OCI-LY7 (cell line): ENCODE results near the gene TCP10L. TPM values are rescaled to one million over a fixed set of nuclear protein-coding genes. Genes with fewer than 3 reads are reported as not detected.

ENCODE experiments used
- BruUV-seq: library from RNA; stranded (reverse); fragments of 400-500 nt; replicated peaks from 2 replicates; lab custom pipeline; 2021; lab: Mats Ljungman, UMichigan
- CTCF ChIA-PET: fragments of 300-600 bp; sonication (Branson Sonifier 250); formaldehyde crosslinking; loops from one replicate; lab custom pipeline; 2022; ENCODE audit warnings: antibody characterized with exemption; ENCODE audit not compliant: unreplicated experiment; lab: Charles Lee
- POLR2A ChIA-PET: fragments of 300-600 bp; sonication (Branson Sonifier 250); formaldehyde crosslinking; loops from one replicate; lab custom pipeline; 2022; ENCODE audit warnings: antibody characterized with exemption; lab: Charles Lee
- DNase-seq: peaks from one replicate; pipeline ENCODE4 v3.0.0-alpha.2; 2015; ENCODE audit warnings: low spot score
- H2AFZ ChIP-seq: fragments of 200-600 bp; sonication (generic), shearing (Covaris generic); 2 replicates; pipeline ENCODE4 v1.6.1; 2014; ENCODE audit warnings: mild to moderate bottlenecking, antibody characterized with exemption, low read length, moderate library complexity
- H3K27ac ChIP-seq: fragments of 200-600 bp; sonication (generic); 2 replicates; pipeline ENCODE4 v1.5.1; 2014; ENCODE audit warnings: mixed run types, low read depth, mild to moderate bottlenecking, moderate library complexity, low read length, inconsistent platforms; ENCODE audit not compliant: poor library complexity, severe bottlenecking
- H3K36me3 ChIP-seq: fragments of 200-600 bp; sonication (generic); 2 replicates; pipeline ENCODE4 v1.6.1; 2014; ENCODE audit warnings: mild to moderate bottlenecking, antibody characterized with exemption, low read length, moderate library complexity, mixed read lengths; ENCODE audit not compliant: insufficient read depth
- H3K4me1 ChIP-seq: fragments of 200-600 bp; sonication (generic); 2 replicates; pipeline ENCODE4 v1.5.1; 2014; ENCODE audit warnings: mild to moderate bottlenecking, low read length; ENCODE audit not compliant: insufficient read depth, poor library complexity, severe bottlenecking
- H3K4me2 ChIP-seq: fragments of 200-600 bp; sonication (generic); 2 replicates; pipeline ENCODE4 v1.6.1; 2014; ENCODE audit warnings: mild to moderate bottlenecking, low read length
- H3K4me3 ChIP-seq: fragments of 200-600 bp; sonication (generic); 2 replicates; pipeline ENCODE4 v1.5.1; 2014; ENCODE audit warnings: mild to moderate bottlenecking, low read depth, low read length; ENCODE audit not compliant: poor library complexity, severe bottlenecking
- H3K79me2 ChIP-seq: fragments of 200-600 bp; sonication (generic); 2 replicates; pipeline ENCODE4 v1.6.1; 2016; ENCODE audit warnings: low read depth, mild to moderate bottlenecking, low read length, moderate library complexity, mixed read lengths; ENCODE audit not compliant: insufficient read depth
- H3K9me2 ChIP-seq: fragments of 200-600 bp; sonication (generic); 2 replicates; pipeline ENCODE4 v1.6.1; 2016; ENCODE audit warnings: mild to moderate bottlenecking, low read length, mixed read lengths; ENCODE audit not compliant: insufficient read depth
- H3K9me3 ChIP-seq: fragments of 200-600 bp; sonication (generic); 2 replicates; pipeline ENCODE4 v1.6.1; 2014; ENCODE audit warnings: mild to moderate bottlenecking, mixed run types, low read length, mixed read lengths
- H4K20me1 ChIP-seq: fragments of 200-600 bp; sonication (generic); 2 replicates; pipeline ENCODE4 v1.6.1; 2014; ENCODE audit warnings: mild to moderate bottlenecking, antibody characterized with exemption, low read length, moderate library complexity, mixed read lengths; ENCODE audit not compliant: insufficient read depth
- EZH2phosphoT487 ChIP-seq: fragments of 200-600 bp; sonication (generic); IDR thresholded peaks from 2 replicates; pipeline ENCODE4 v1.6.1; 2018; ENCODE audit warnings: low read depth, borderline replicate concordance, mild to moderate bottlenecking, mixed run types, antibody characterized with exemption, low read length, moderate library complexity, mixed read lengths
- intact Hi-C: fragments of 100-400 bp; cut with micrococcal nuclease; formaldehyde crosslinking; loops from one replicate; pipeline ENCODE4 v1.10.0; 2022; ENCODE audit not compliant: unreplicated experiment
- total RNA-seq, 2 experiments: library from RNA; depleted of rRNA in 1 of 2; stranded (reverse); fragments of >200 nt in 1 of 2; shearing (Covaris generic) in 1 of 2; gene quantifications; 2 replicates each; pipeline ENCODE4 v1.2.3, GENCODE V29; 2014 to 2022
- TF ChIP-seq, protein P1 (sequence below): fragments of 200-600 bp; sonication (generic); conservative IDR thresholded peaks from 2 replicates; pipeline ENCODE4 v1.5.1; 2014; ENCODE audit warnings: mild to moderate bottlenecking, antibody characterized with exemption, low read length, moderate library complexity, mixed read lengths

Gene TCP10L
- total RNA-seq, 2 experiments from 2014 or later = 0.63 to 3.9 TPM

DNA sequence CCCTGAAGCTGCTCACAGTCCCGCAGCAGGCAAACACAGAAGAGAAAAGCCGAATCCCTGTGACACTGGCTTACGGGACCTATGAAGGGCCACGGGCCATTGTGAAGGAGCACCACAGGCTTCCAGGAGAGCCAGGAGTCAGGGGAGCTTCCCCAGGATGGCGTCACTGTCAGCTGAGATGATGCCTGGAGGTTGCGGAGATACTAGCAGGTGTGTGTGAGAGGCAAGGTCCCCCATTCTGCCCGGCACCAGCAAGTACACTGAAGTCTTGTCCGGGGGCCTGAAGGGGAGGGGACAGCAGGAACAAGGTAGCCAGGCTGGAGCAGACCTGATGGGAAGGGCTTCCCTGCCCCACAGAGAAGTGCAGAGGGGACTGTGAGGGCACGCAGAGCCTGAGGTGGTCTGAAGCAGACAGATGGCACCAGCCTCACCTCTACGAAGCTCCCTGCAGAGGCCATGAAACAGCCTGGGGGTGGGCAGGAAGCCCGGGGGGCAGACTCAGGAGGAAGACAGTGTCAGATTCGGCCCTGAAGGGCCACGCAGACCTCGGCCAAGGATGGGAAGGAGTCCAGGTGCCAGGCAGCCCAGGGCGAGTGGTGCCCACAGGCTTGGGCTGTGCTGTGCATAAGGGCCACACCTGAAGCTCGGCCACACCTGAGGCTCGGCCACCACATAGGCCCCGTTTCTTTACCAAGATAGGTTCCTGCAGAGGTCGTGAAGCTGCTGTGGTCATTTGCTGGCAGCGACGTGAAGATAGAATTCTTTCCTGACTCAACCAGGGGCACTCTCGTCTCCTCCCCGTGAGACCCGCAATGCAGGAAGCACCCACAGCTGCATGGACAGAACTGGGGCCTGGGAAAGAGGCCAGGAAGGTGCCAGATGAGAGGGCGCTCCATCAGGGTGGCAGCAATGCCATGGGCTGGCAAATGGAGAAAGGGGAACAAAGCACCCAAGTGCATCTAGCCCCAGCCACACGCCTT, 10.1 kb downstream of the TCP10L start:
- no peak for DNase-seq
- no peaks in the 10 kb centered on the region for H4K20me1 ChIP-seq
- POLR2A ChIA-PET = no interaction called here
- H3K4me3 ChIP-seq = no peak overlapping the region
- CTCF ChIA-PET = no interaction called here
- no TSS peak for BruUV-seq
- no peak overlapping the region for H2AFZ ChIP-seq
- H3K4me1 ChIP-seq = peaks cover 9% of the 10 kb centered on the region
- H3K79me2 ChIP-seq = no peaks in the 10 kb centered on the region
- H3K27ac ChIP-seq = no peak overlapping the region
- TF ChIP-seq, protein P1, sequence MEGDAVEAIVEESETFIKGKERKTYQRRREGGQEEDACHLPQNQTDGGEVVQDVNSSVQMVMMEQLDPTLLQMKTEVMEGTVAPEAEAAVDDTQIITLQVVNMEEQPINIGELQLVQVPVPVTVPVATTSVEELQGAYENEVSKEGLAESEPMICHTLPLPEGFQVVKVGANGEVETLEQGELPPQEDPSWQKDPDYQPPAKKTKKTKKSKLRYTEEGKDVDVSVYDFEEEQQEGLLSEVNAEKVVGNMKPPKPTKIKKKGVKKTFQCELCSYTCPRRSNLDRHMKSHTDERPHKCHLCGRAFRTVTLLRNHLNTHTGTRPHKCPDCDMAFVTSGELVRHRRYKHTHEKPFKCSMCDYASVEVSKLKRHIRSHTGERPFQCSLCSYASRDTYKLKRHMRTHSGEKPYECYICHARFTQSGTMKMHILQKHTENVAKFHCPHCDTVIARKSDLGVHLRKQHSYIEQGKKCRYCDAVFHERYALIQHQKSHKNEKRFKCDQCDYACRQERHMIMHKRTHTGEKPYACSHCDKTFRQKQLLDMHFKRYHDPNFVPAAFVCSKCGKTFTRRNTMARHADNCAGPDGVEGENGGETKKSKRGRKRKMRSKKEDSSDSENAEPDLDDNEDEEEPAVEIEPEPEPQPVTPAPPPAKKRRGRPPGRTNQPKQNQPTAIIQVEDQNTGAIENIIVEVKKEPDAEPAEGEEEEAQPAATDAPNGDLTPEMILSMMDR = no peak
- no peak for TF ChIP-seq EZH2phosphoT487
- no peaks in the 10 kb centered on the region for H3K9me3 ChIP-seq
- H3K9me2 ChIP-seq = no peaks in the 10 kb centered on the region
- H3K36me3 ChIP-seq = no peaks in the 10 kb centered on the region
- intact Hi-C loops = no loop called here
- H3K4me2 ChIP-seq = no peak overlapping the region

DNA sequence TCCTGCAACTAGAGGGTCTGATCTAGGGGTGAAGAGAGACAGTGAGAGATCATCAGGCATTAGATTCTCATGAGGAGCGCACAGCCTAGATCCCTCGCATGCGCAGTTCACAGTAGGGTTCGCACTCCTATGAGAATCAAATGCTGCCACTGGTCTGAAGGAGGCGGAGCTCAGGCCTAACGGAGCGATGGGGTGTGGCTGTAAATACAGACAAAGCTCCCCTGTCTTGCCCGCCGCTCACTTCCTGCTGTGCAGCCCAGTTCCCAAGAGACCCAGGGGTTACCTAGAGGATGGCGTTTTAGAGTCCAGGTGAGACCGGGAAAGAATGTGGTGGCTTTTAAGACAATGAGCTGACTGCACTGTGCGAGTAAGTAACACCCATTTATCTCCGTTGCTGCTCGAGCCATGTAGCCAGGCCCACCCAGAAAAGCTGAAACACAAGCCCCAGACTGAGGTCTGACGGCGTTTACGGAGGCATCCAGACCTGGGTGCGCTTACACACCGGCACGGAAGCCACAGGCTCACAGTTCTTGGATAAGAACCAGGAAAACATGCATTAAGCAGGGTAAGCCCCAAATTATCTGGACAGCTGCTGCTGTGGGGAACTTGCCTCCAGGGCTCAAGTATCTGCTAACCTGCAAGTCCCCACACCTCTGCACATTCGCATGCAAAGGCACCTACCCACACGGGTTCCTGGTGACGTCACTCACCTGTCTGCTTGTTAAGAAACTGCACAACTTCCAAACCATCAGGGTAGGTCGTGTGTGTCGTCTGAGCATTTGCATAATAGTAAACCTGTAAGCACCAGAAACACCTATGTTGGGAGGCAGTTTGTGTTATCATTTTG, 12.5 kb downstream of the TCP10L start:
- BruUV-seq = no TSS peak
- no peaks in the 10 kb centered on the region for H3K9me2 ChIP-seq
- 0 out of 2 replicates have a peak overlapping the region, but pooled peaks have one; percentile 33 for H3K4me2 ChIP-seq
- TF ChIP-seq, protein P1 = no peak
- no peak for TF ChIP-seq EZH2phosphoT487
- H3K36me3 ChIP-seq = no peaks in the 10 kb centered on the region
- no peaks in the 10 kb centered on the region for H3K9me3 ChIP-seq
- intact Hi-C loops = no loop called here
- no peak overlapping the region for H3K27ac ChIP-seq
- ChIA-PET CTCF (no interaction called here), POLR2A (no interaction called here)
- H4K20me1 ChIP-seq = no peaks in the 10 kb centered on the region
- DNase-seq = peak; percentile 44
- H3K79me2 ChIP-seq = no peaks in the 10 kb centered on the region
- H3K4me1 ChIP-seq = peaks cover 17% of the 10 kb centered on the region
- no peak overlapping the region for H3K4me3 ChIP-seq
- H2AFZ ChIP-seq = peak overlapping the region; percentile 67; the same call in 1 of the 2 replicates
